ENCODE data around the gene CES2.
A peak's percentile ranks its signal among the peaks of the same experiment; 100 is the strongest.
"Not testable (repeated sequence)": the region's sequence is repeated elsewhere in the genome, so short reads cannot be mapped to it uniquely, and the experiment has no call there.

The CES2 gene

DNA sequence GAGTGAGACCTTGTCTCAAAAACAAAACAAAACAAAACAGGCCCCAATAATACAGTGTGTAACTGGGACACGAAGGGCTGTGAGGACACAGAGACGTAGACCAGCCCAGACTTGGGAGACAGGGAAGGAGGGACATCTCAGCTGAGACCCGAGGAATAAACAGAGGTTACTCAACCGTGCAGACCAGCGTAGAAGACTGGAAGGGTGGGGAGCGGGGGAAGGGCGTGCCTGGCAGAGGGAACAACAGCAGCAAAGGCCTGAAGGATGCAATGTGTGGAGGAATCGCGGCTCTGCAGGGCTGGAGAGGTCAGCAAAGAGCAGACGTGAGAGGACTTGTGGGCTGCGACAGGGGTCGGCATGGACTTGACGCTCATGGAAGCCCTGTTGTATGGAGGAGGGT, 41.4 kb downstream of the CES2 start:
- DNase-seq: no peak

- peak in 55 of 56 donors; percentile 30 to 94 (median 73) for DNase-seq
Measured at GRCh38 chr16:66977341-66978113, 42.2 kb downstream of the CES2 start.

DNA sequence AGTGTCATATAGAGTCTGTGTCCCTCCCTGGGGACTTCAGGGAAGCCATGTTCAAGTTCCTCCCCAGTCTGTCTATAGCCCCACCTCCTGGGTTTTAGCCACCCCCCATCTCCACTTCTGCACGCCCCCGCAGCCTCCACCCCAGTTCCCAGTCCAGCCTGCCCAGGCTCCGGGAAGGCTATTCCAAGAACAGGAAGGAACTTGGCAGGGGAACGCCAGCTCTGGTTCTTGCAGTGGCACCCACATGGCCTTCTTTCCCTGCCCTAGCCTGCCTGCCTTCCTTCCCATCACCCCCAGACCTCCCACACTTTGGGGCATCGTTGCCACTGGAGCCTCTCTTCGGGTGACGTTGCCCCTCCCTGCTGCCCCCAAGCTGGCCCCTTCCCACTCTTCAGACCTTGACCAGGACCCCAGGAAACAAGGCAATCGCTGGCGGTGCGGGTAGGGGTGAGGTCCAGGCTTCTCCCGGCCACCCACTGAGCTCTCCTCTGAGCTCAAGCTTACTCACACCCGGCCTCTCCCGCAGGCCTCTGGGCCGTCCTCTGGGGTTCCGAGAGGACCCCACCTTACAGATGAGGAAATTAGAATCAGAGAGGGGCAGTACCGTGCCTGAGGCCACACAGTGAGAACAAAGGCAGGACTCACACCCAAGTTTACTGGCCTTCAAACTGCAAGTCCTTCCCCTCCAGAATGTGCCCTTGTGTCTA, 43.8 kb downstream of the CES2 start:
- DNase-seq: peak in 4 of 56 donors; percentile 4 to 19 (median 12)

- DNase-seq: no peak
Measured at GRCh38 chr16:66983033-66983432, 47.7 kb downstream of the CES2 start.

GRCh38 chr16:66984892-66985311, 49.6 kb downstream of the CES2 start:
- DNase-seq: no peak

GRCh38 chr16:66986559-66986958, 51.2 kb downstream of the CES2 start:
- DNase-seq: no peak

DNA sequence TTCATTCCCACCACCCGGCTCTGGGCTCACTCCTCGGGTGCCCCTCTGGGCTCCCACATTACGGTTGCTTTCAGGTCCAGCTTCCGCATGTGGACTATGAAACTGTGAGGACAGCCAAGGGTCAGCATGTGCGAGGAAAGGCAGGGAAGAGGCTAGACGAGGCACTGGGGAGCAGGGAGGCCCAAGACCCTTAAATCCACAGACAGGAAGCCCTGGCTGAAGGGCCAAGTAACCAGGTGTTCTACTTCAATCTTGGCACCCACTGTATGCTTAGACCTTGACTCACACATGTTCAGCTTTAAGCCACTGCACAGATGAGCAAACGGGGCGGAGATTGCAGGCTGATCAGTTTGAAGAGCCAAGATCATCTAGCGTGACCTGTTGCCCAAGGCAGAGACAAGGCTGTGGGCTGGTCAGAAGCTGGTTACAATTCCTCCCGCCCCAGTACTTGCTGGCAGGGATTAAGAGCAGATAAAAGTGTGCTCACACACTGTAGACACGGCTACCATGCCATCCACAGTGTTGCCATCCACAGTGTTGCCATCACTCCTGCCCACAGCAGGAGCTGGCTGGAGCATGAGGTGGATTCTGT, 53.0 kb downstream of the CES2 start, which contains the start of gene CES4A:
CES4A (plus strand) TSS at position 393 of the 592 bp plus-strand sequence; CDS start at position 577, 184 bp downstream.
- DNase-seq: no peak

DNA sequence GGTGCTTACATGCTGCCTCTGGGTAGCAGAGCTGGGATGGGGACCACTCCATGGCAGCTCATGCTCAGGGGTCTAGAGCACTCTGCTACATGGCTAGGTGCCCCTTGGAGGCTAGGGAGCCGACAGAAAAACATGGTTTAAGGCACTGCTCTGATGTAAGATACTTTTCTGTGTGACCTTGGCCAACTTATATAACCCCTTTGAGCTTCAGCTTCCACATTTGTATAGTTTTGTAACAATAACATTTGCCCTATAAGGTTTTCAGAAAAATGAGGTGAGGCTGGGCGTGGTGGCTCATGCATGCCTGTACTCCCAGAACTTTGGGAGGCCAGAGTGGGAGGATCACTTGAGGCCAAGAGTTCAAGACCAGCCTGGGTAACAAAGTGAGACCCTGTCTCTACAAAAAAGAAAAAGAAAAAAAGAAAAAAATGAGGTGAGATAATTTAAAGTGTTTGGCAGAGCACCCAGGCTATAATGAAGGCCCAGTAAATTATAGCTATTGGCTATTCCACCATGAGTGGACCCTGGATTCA, 56.3 kb downstream of the CES2 start:
- no peak for DNase-seq

GRCh38 chr16:66993558-66993957, 58.2 kb downstream of the CES2 start:
- DNase-seq: not testable (repeated sequence)
